HL-60/S4 treated with phorbol 12-myristate 13-acetate at 8.2 ng/mL for 4 days and 3 days (cell line): ENCODE measurements around the gene TTR.

Experiments
- in situ Hi-C: fragments of 300-500 bp; cut with MboI; formaldehyde crosslinking; loops from 2 replicates; pipeline ENCODE4 v1.15.0; 2022; ENCODE audit warnings: low sequenced_read_pairs

TTR gene

DNA sequence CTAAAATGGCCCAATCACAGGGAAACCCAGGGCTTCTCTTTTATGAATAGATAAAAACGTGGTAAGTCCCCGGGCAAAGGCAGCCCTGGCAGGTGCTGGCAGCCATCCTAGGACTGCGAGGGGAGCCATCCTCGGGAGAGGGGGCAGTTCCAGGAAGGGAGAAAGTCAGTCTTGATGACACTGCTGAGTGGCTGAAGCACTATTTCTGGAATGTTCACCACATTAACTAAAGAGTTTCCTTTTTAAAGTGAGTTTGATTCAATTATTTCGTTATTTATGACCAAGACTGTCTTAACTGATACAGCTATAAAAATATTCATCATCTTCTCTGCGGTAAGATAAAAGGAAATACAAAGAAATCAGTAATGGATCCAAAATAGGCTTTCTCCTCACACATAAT, 20.4 kb downstream of the TTR start:
- in situ Hi-C loops = no loop called here

DNA sequence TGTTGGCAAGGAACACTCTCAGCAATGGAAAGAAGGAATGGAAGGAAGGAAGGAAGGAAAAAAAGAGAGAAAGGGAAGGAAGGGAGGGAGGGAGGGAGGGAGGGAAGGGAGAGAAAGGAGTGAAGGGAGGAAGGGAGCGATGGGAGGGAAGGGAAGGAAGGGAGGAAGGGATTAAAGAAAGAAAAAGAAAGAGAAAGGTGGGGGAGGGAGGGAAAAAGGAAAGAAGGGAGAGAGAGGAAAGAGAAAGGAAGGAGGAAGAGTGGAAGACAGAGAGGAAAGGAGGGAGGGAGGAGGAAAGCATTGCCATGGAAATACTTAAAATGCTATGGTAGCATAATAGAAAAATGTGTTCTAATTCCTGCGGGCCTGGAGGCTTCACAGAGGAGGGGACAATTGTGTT, 22.4 kb downstream of the TTR start:
- in situ Hi-C loops = no loop called here

DNA sequence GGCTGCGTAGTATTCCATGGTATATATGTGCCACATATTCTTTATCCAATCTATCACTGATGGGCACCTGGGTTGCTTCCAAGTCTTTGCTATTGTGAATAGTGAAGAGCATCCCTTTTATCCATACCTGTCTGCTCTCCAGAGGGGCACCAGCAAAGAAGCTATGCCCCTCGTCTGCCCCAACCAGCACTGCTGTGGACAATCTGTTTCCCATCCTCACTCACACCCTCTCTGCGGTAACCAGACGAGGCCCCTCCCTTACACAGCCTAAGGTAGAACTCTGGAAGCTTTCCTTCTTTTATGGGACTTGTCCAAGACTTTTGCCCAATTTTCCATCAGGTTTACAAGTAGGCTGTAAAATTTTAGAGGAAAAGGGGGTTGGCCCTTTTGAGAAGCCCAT, 24.9 kb downstream of the TTR start:
- in situ Hi-C loops = no loop called here

DNA sequence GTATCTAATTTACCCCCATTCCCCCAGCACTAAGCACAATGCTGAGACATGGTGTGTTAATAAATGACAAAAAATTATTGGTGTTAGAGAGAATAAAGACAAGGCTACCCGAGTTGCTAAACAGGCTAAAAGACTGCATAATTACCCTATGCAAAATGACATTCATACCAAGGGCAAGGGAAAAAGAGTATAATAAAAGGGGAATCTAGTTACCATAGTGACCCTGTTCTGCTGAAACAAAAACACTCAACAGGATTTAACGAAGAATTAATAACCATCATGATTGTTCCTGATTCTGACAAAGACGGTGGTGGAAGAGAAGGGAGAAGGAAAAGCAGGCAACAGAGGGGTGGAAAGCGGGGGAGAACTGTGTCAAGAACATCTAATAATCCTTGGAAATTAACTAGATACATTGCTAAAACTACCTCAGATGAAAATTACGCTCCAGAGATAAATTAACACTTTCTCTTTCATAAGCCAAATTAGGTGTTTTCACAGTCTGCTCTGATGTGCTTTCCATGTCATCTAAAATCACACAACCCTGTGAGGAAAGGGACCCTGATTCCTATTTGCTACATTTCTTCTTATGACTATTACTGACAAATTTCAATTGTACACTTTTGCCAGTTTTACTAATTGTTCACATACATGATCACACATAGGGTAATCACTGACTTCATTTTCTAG, 25.5 kb downstream of the TTR start:
- in situ Hi-C loops = no loop called here

DNA sequence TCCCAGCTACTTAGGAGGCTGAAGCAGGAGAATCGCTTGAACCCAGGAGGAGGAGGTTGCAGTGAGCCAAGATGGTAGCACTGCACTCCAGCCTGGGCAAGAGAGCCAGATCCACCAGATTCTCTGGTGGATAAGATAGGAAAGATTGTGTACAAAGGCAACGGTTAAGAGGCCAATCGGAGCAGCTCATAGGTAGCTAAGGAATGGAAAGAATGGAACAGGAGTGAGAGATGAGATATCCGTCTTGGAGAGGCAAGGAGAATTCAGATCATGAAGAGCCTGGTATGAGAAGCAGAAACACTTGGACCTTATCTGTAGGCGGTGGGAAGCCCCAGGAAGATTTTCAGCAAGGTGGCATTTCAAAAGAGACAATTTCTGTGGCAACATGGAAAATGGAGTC, 27.1 kb downstream of the TTR start:
- in situ Hi-C loops = no loop called here

DNA sequence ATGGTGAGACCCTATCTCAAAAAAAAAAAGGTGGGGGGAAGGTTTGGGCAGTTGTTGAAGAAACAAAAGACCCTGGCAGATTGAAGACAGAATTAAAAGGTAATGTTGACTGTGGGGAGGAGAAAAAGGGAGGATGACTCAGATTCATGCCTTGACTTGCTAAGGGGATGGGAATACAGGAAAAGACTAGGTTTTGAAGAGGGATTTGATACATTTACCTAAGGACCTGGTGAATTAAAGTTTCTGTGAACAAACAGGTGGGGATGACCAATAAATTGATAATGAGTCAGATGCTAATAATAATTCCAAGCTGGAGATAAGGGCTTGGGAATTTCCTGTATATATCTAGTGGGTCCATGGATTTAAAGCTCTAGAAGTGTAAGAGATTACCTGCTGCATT, 27.6 kb downstream of the TTR start:
- in situ Hi-C loops = no loop called here

DNA sequence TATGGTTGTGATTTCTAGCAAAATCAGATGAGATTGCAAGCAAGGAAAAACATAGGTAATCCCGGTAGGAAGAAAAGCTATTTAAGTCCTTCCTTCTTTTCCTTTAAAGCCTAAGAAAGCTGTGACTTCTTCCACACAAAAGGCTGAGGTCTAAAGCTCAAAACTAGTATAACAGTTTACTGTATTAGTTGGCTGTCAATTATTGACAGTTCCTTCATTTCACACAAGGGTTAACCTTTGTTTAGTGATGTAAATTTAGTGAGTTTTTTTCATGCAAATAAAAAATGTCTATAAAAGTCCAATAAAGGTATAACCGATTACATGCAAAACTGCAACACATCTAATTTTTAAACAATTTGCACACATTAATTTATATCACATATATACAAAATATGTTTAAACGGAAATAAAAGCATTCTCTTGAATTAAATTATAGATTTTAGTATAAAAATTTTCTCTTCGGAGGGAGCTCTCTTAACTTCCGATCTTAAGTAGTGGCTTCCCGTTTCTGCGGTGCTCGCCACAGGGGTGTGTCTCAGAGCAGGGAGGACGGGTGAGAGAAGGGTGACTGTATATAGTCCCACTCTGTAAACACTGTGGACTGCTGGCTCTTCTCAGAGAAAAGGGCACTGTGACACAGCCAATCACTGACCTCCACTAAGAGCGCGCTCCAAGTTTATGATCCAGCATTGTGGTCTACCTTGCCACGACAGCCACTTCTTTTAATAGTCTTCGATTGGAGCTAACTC, 33.4 kb downstream of the TTR start:
- in situ Hi-C loops = no loop called here

DNA sequence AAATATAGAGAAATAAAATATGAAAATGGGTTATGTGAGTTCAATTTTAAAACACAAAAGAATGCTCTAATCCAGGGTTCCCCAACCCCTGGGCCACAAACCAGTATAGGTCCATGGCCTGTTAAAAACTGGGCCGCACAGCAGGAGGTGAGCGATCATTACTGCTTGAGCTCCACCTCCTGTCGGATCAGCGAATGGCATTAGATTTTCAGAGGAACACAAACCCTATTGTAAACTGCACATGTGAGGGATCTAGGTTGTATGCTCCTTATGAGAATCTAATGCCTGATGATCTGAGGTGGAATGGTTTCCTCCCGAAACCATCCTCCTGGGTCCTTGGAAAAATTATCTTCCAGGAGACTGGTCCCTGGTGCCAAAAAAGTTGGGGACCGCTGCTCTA, 34.7 kb downstream of the TTR start:
- in situ Hi-C loops = no loop called here

DNA sequence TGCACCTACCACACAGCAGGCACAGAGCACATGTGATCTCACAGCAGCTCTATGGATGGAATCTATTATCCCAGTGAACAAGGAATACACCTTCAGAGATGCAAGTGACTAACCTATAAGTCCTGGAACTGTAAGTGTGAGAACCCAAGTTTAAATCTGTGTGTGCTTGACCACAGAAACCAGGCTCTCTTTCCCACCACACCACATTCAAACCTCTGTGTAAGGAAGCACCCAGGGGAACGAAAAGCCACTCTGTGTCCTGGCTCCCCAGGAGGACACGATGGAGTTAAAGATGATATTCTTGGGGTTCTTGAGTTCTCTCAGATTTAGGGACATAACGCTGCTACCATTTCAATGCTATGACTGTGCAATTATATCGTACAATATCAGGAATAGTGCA, 38.9 kb downstream of the TTR start:
- in situ Hi-C loops = no loop called here

DNA sequence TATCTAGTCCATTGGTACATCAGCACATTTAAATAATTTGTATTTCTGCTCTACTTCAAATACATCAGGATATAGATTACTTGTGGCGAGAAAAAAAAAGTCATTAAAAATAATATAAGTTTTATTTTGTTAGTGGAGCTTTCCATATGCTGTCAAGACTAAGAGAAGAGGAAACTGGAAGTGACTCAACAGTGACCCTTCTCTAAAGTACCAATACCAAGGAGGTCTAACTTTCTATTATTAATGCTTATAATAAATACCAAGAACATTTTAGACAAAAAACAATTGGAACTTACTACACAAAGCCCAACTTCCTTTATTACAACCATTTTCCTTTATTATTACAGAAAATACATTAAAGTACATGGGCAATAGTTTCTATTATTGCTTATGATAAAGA, 39.8 kb downstream of the TTR start:
- in situ Hi-C loops = no loop called here

DNA sequence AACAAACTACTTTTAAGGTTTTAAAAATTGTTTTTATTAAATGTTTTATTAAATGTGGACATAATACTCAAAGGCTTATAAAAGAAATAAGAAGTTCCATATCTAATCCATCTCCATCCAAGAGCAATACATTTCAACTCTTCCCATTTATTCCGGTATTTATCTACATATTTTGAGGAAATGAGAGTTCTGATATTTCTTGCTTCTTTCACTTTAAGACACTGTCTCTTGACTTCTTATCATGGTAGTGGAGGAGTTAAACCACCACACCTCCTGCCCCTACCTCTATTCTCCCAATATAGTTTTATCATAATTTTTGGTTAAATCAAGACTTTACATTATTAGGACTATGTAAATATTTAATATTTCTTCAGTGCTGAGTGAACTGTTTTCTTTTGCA, 40.7 kb downstream of the TTR start:
- in situ Hi-C loops = no loop called here

DNA sequence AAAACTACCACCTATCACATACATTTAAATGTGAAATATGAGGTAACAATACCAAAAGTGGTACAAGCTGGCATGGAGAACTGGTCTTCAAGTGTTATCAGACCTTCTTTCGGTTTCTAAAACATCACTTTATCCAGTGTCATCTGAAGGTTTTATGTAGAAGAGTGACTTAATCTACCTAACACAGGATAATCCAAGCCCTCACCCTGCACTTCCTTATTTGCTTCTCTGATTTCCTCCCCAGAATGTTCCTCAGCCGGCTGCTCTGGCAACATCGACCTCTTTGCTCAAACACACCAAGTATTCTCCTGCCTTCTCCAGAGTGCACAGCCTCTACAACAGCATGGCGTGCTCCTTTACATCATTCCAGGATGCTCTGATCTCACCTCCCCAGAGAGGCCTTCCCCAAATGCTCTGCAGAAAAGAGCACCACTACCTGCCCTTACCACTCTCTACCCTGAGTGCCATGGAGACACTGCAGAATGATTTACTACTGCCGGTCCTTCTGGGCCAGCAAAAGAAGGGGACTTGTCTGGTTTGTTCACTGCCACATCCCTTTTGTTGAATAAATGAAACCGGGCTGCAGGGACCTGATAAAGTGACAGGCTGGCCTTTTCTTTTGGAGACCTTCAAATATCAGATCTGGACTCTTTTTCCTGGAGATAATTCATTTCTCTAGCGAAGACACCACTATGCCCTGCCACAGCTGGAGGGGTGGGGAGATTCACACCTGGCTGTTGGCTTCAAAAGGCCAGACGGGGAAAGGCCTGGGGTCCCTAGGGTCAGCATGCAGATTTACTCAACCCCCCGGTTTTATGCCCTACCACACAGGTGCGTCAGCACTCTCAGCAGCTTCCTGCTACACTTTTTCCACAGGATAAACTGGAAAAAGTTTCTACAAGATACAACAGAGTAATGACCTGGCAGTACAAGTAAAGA, 42.0 kb downstream of the TTR start:
- in situ Hi-C loops = no loop called here

DNA sequence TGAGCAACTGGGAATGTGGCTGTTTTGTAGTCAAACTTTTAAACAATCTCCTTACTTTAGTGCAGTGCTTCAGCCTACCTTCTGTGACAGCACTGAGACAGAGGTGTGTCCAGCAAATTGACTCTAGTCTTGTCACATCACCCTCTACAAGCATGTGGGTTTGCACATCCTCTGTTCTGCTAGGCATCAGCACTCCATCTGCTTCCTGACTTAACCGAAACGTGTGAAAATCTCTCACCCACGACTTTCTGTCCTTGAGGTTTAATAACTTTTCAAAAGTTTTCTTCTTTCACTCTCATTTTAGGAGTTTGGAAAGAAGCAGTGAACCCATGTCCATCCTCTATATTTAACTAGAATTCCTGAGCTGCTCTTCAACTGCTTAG, 42.6 kb downstream of the TTR start:
- in situ Hi-C loops = no loop called here

DNA sequence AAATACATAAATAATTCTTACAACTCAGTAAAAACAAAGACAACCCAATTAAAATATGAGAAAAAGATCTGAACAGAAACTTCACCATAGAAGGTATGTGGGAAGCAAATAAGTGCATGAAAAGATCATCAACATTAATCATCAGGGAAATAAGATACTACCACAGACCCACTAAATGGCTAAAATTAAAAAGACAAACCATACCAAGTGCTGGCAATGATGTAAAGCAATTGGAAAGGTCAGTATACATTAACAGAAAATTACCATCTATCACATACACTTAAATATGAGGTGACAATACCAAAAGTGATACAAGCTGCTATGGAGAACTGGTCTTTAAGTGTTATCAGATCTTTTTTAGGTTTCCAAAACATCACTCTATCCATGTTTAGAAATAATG, 44.7 kb downstream of the TTR start:
- in situ Hi-C loops = no loop called here

DNA sequence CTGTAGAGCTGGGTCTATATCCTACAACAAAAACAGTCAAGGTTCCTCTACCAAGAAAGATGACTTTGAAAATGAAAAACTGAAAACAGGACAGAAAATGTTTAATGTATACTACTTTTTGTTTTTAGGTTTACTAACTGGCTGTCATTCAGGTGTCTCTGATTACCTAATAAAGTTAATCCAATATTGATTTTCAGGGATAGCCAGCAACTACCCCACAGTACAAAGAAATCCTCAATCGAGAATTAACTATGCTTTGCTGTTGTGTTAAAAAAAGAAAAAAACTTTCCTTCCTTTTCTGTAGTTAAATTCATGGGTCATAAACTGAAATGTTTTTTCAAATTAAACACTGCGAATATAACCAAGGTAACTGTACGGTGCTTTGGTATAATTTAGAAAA, 45.8 kb downstream of the TTR start:
- in situ Hi-C loops = no loop called here

DNA sequence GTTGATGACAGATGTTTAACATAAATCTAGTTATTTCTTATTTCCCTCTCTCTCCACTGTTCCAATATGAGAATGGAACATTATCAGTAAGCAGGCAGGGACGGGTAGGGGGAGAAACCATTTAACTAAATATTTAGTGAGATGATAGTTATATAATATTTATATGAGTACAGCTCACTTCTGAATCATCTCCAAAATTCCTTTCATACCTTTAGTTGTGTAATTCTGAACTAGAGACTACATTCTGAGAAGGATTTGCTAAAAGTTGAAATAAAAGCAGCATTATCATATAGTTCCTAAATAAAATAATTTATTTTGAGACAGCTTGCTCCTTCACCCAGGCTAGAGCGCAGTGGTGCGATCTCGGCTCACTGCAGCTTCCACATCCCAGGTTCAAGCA, 51.3 kb downstream of the TTR start:
- in situ Hi-C loops = no loop called here

DNA sequence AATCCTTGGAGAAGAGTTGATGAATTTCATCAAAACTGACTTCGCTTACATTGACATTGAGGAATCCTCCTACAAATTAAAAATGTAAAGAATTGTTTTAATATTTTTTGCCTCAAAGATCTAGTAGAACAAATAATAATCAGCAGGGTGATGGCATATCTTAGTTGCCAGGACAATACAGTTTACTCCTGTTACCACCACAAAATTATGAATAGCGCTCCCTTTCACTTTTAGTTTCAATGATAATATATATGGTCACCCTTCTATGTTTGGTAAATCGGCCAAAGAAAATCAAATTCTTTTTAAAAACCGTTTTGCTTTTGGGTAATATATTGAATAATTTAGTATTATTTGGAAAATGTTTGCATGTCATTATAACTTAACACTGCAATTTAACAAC, 53.7 kb downstream of the TTR start:
- in situ Hi-C loops = no loop called here

DNA sequence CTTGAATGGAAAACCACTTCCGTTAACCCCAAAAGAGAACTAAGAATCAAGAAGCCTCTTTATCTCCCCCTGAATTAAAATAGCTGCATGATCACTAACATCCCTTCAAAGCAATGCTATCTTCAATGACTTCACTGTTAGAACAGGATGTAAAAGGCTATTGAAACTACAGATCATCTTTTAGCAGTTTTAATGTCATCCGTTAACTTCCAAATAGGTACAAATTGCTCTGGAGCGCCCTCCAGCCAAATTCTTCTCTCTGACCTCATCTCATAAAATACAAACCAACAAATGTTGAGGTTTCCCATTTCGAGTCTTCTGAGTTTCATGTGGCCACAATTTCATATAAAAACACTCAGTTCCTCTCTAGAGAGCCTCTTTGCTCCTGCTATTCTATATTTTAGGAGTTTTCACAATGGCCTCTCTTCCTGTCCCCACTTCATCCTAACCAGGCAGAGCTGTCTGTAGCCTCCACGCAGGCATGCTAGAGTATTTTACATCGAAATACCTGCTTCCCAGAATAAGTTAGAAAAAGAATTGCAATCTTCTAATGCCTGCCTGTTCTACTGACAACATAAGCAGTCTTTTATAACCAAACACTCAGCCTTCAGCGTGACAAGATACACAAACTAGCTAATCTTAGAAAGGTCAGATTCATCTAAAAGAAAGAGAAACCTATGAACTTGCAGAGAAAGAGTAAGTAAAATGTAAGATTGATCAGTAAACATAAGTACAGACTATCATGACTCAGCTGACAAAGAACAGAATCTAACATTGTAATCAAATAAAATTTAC, 54.9 kb downstream of the TTR start:
- in situ Hi-C loops = no loop called here

DNA sequence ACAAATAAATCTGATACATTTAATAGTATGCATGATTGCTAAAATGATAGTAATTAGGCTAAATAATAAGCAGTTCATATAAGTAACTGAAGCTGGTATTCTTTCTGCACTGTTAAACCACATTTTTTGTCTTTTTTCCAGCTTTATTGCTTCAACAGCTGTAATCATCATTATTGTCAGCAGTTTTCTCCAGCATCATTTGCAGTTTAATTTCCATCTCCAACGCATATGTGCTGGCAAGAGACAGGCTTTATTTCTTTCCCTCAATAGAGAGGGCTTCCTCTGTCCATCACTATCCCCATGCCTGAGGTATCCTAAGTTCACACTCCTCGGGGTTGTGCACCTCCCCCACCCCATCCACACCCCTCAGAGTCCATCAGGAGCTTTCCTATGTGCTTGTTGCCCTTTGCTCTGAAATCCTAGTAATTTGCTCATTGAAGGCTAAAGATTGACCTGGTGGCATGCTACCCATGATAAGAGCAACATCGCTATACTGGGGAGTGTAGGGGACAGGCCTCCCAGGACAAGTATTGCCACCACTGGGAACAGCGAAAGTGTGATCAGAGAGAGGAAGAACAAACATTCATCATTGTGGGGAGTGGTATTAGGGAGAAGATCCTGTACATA, 55.6 kb downstream of the TTR start:
- in situ Hi-C loops = no loop called here
